ENCODE measurements around the gene SLC22A3. TPM values are rescaled to one million over a fixed set of nuclear protein-coding genes. Genes with fewer than 3 reads are reported as not detected.

The SLC22A3 gene
- total and polyA plus RNA-seq, 2 donors (not counting 1 experiment from before 2014, with no cell fraction given): not detected

DNA sequence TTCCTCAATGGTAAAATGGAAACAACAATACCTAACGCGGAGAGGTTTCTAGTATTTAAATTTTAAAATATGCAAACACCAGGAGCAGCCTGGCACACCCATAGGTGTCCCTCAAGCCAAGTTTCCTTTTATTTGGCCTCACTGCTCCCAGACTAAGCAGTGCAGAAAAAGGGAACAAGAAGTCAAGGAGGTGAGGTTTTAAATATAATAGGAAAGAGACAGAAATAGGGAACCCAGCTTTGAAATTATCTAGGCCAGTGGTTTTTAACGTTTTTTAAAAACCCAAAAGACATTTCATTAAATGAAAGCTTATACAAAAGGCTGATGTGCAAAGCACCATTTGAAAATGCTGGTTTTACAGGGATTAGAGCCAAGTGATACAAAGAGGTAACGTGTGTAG is 109.6 kb downstream of the SLC22A3 start:
- intact Hi-C loops (cut with micrococcal nuclease): loop anchor here (5.0 to 10.0 kb wide), 2 partner anchors 736 to 1293 kb away; partner anchors contain the start of gene FNDC1
- WGBS (ENCODE audit: insufficient coverage): 40% methylated on average over 1 of the region's 4 CpGs
- Mint-ChIP-seq H3K4me3 (no peak overlapping the region), H3K4me1 (peaks cover 40% of the 10 kb centered on the region), H3K27me3 (peaks cover 6% of the 10 kb centered on the region), H3K9me3 (ENCODE audit: insufficient read depth) (no peaks in the 10 kb centered on the region), H3K27ac (no peak overlapping the region)
- ATAC-seq (ENCODE audit: low read depth) (no peak), DNase-seq (no peak)
- TF ChIP-seq, protein P1, sequence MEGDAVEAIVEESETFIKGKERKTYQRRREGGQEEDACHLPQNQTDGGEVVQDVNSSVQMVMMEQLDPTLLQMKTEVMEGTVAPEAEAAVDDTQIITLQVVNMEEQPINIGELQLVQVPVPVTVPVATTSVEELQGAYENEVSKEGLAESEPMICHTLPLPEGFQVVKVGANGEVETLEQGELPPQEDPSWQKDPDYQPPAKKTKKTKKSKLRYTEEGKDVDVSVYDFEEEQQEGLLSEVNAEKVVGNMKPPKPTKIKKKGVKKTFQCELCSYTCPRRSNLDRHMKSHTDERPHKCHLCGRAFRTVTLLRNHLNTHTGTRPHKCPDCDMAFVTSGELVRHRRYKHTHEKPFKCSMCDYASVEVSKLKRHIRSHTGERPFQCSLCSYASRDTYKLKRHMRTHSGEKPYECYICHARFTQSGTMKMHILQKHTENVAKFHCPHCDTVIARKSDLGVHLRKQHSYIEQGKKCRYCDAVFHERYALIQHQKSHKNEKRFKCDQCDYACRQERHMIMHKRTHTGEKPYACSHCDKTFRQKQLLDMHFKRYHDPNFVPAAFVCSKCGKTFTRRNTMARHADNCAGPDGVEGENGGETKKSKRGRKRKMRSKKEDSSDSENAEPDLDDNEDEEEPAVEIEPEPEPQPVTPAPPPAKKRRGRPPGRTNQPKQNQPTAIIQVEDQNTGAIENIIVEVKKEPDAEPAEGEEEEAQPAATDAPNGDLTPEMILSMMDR (IDR thresholded peaks at IDR 0.05): no peak
- no peak for TF ChIP-seq EZH2 (IDR thresholded peaks at IDR 0.05; ENCODE audit: borderline replicate concordance, insufficient read depth, low read depth, low read length, poor library complexity, severe bottlenecking)
- Histone ChIP-seq H3K27ac (ENCODE audit: low read length in 2 of 2) (no peak overlapping the region), H3K9me3 (ENCODE audit: control extremely low read depth in 1 of 3, control insufficient read depth in 2 of 3, insufficient read depth in 1 of 3, low read length in 2 of 3) (peaks cover 0 to 2% (median 0%) of the 10 kb centered on the region in 3 donors), H4K20me1 (ENCODE audit: control insufficient read depth, insufficient read depth, low read length, poor library complexity, severe bottlenecking) (no peaks in the 10 kb centered on the region), H3K4me1 (ENCODE audit: control insufficient read depth in 2 of 2, insufficient read depth in 2 of 2, low read length in 2 of 2) (peaks cover 43 to 54% of the 10 kb centered on the region in 2 donors), H3K4me3 (ENCODE audit: control extremely low read depth in 1 of 5, extremely low read depth in 1 of 5, insufficient read depth in 1 of 5, low read depth in 2 of 5, low read length in 4 of 5) (no peak overlapping the region), H2AFZ (ENCODE audit: insufficient read depth, low read depth, low read length, poor library complexity, severe bottlenecking) (no peak overlapping the region), H3K9ac (ENCODE audit: low read length) (no peak overlapping the region), H3K36me3 (replicated peaks in 1 of 2; ENCODE audit: control extremely low read depth in 1 of 2, control insufficient read depth in 1 of 2, extremely low read depth in 1 of 2, insufficient read depth in 2 of 2, low read length in 1 of 2) (no peaks in the 10 kb centered on the region), H3K27me3 (replicated peaks in 1 of 4; ENCODE audit: control extremely low read depth in 1 of 4, control insufficient read depth in 3 of 4, insufficient read depth in 4 of 4, low read length in 3 of 4) (peaks cover 0 to 3% (median 0%) of the 10 kb centered on the region in 4 experiments), H3K79me2 (ENCODE audit: control insufficient read depth, insufficient read depth, low read length) (no peaks in the 10 kb centered on the region), H3K4me2 (replicated peaks; ENCODE audit: low read depth, low read length, poor library complexity, severe bottlenecking) (no peak overlapping the region)
- ChIA-PET POLR2A (no interaction called here), CTCF (interaction anchor here (0.6 kb wide), 1 partner anchor 340 kb away, joined by 3 read pairs; no protein-coding TSS in a partner anchor)

DNA sequence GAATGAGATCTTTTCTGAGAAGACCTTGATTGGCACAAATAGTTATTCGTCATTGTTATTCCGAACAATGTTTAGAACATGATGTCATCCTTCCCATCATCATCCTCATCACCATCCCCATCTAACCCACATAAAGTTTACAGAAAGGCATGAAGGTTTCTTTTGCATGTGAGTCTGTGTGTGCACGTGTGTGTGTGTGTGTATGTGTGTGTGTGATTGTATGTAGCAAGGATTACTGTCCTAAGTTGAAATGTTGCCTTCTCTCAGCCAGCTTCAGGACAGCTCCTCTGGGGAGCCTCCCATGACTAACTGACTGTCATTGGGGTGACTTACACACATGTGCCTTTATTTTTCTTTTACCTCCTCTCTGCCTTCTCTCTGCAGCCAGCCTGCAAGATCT is 113.5 kb downstream of the SLC22A3 start:
- Histone ChIP-seq H3K4me1 (ENCODE audit: control insufficient read depth in 2 of 2, insufficient read depth in 2 of 2, low read length in 2 of 2) (peaks cover 48 to 56% of the 10 kb centered on the region in 2 donors), H3K27me3 (replicated peaks in 1 of 4; ENCODE audit: control extremely low read depth in 1 of 4, control insufficient read depth in 3 of 4, insufficient read depth in 4 of 4, low read length in 3 of 4) (no peaks in the 10 kb centered on the region), H3K79me2 (ENCODE audit: control insufficient read depth, insufficient read depth, low read length) (no peaks in the 10 kb centered on the region), H4K20me1 (ENCODE audit: control insufficient read depth, insufficient read depth, low read length, poor library complexity, severe bottlenecking) (no peaks in the 10 kb centered on the region), H3K9ac (ENCODE audit: low read length) (no peak overlapping the region), H2AFZ (ENCODE audit: insufficient read depth, low read depth, low read length, poor library complexity, severe bottlenecking) (no peak overlapping the region), H3K9me3 (ENCODE audit: control extremely low read depth in 1 of 3, control insufficient read depth in 2 of 3, insufficient read depth in 1 of 3, low read length in 2 of 3) (peaks cover 0 to 3% (median 0%) of the 10 kb centered on the region in 3 donors), H3K4me3 (ENCODE audit: control extremely low read depth in 1 of 5, extremely low read depth in 1 of 5, insufficient read depth in 1 of 5, low read depth in 2 of 5, low read length in 4 of 5) (no peak overlapping the region), H3K36me3 (replicated peaks in 1 of 2; ENCODE audit: control extremely low read depth in 1 of 2, control insufficient read depth in 1 of 2, extremely low read depth in 1 of 2, insufficient read depth in 2 of 2, low read length in 1 of 2) (no peaks in the 10 kb centered on the region), H3K4me2 (replicated peaks; ENCODE audit: low read depth, low read length, poor library complexity, severe bottlenecking) (peak overlapping the region; percentile 63), H3K27ac (ENCODE audit: low read length in 2 of 2) (no peak overlapping the region)
- H3K9me3 Mint-ChIP-seq (ENCODE audit: insufficient read depth): no peaks in the 10 kb centered on the region
- TF ChIP-seq, protein P1 (IDR thresholded peaks at IDR 0.05): no peak
- TF ChIP-seq EZH2 (IDR thresholded peaks at IDR 0.05; ENCODE audit: borderline replicate concordance, insufficient read depth, low read depth, low read length, poor library complexity, severe bottlenecking): no peak
- no peak overlapping the region for H3K4me3 Mint-ChIP-seq
- ATAC-seq (ENCODE audit: low read depth): no peak
- no CpG with 5 or more reads among the region's 3 CpGs for WGBS (ENCODE audit: insufficient coverage)
- CTCF ChIA-PET: no interaction called here
- H3K4me1 Mint-ChIP-seq: peaks cover 49% of the 10 kb centered on the region
- intact Hi-C loops (cut with micrococcal nuclease): no loop called here
- DNase-seq: no peak
- no peaks in the 10 kb centered on the region for H3K27me3 Mint-ChIP-seq
- H3K27ac Mint-ChIP-seq: no peak overlapping the region
- POLR2A ChIA-PET: no interaction called here
